NCI-H1694 (cell line): ENCODE measurements around the gene APPL2.
"Not testable (repeated sequence)": the region's sequence is repeated elsewhere in the genome, so short reads cannot be mapped to it uniquely, and the experiment has no call there.

ENCODE experiments used
- DNase-seq: peaks from one replicate; lab custom pipeline; 2025; lab: John Stamatoyannopoulos, UW

APPL2 gene

DNA sequence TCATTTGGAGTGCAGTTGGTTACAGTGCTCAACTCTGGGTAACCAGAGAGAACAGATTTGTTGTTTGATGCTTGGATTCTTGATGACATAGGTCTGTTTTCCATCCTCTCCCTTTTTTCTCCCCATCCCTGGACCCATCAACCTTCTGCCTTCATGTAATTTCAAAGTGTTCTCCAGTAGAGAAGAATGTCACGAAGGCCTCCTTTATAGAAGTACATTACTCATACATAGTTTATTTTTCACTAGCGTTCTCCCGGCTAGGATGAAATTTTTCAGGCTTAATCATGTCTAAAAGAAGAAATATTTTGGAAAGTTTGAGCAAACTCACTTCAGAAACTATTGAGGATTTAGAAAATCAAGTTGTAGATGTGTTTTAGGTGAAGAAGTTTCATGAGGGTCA lies 20.9 kb upstream of the APPL2 start:
- no peak for DNase-seq

DNA sequence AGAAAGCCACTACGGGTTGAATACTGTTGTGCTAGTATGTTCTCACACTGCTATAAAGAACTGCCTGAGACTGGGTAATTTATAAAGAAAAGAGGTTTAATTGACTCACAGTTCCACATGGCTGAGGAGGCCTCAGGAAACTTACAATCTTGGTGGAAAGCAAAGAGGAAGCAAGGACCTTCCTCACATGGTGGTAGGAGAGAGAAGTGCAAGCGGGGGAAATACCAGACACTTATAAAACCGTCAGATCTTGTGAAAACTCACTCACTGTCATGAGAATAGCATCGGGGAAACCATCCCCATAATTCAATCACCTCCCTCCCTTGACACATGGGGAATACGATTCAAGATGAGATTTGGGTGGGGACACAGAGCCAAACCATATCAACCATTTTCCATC lies 20.5 kb upstream of the APPL2 start:
- DNase-seq, result not testable (repeated sequence)

DNA sequence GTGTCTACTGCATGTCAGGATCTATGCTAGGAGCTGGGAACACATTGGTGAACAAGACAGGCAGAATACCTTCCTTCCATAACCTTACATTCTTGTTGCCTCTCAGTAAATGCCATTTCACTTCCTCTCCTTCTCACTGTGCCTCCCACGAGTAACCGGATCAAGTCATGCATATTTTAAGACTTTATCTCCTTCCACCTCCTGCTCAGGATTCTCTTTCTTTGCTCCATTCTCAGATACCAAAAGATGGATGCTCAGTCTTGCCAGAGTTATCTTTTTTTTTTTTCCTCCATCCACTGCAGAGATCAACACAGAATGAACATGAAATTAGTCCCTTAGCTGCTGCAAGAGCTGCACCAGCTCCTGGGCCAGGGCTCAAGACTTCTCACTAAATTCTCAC lies 20.0 kb upstream of the APPL2 start:
- DNase-seq, result no peak

DNA sequence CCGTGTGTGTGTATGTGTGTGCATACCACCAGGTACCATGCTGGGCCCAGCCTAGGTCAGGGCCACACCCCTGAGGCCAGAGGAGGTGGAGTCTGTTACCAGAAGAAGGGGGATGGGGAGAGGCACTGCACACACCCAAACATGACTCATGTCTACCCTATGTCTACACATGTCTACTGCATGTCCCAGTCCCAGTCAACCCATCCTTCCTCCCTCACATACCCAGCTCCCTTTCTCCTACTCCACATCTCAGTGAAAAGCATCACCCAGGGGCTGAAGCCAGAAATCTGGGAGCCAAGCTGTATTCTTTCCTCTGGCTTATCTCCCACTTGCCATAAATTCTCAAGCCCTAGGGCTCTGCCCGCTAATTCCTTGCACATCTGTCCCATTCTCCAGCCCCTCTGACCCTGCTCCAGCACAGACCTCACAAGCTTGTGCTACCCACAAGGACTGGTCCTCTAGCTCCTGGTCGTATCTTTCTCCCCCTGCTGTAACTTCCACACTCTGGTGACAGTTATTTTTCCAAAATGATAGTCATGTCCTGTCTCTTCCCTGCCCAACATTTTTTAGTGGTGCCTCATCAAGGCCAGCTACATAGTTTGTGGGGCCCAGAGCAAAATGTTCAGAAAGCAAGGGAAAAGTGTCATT lies 18.0 kb upstream of the APPL2 start:
- DNase-seq, result no peak

- DNase-seq, result no peak
These were observed 16.9 kb upstream of the APPL2 start for GRCh38 chr12:105252901-105253300.

- DNase-seq, result not testable (repeated sequence)
These were observed 9.9 kb upstream of the APPL2 start for GRCh38 chr12:105245776-105246427.

GRCh38 chr12:105245291-105245690 lies 9.3 kb upstream of the APPL2 start:
- DNase-seq, result no peak

DNA sequence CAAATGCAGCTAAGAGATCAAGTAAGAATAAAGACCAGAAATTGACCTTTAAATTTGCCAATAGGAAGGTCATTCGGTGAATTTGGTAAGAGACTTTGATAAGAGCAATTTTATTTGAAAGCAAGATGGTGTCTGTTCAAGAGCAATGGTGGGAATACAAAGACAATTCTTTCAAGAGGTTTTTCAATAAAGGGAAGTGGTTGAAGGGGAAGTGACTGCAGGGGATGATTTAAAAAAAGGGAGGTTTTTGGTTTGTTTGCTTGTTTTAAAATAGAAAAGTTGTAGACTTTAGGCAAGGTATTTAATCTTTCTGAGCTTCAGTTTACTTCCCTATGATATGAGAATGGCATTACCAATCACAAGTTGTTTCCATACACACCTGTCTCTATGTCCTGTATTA lies 4.3 kb upstream of the APPL2 start:
- DNase-seq, result no peak

GRCh38 chr12:105239304-105239703 lies 3.3 kb upstream of the APPL2 start:
- DNase-seq, result no peak

DNA sequence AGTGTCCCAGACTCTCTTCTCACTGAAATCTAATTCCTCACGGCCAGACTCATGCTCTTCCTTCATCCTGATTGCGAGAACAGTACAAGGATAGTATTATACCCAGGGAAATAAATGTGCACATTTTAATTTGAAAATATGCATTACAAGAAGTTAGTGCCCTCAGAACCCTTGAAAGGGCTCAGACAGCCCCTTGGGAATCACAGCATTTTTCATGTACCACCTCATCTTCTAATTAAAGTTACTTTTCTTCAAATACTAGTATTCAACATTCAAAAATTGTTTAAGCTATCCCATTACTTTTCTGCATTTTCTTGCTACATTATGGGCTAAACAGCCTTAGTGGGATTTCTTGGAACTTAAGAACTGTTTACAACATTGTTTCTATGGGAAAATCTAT lies 1.7 kb upstream of the APPL2 start:
- DNase-seq, result no peak

DNA sequence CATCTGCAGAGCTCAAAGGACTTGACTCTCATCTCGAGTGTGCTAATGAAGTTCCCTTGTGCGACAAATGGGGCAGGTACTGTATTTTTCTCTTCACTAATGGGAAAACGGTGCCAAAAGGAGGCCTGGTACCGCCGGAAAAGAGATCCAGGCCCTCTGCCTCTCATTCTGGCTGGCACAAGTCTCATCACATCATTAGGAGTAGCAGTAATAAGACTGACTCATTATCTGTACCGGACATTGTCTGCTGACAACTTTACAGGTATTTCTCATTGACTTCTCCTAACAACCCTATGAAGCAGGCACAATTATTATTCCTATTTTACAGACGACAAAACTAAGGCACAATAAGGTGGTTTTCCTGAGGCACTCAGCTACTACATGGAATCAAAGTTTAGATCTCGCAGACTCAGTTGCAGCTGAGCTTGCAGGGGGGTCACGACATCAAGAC lies 668 bp downstream of the APPL2 start:
- DNase-seq, result no peak

GRCh38 chr12:105234197-105234596 lies 1.8 kb downstream of the APPL2 start:
- no peak for DNase-seq

DNA sequence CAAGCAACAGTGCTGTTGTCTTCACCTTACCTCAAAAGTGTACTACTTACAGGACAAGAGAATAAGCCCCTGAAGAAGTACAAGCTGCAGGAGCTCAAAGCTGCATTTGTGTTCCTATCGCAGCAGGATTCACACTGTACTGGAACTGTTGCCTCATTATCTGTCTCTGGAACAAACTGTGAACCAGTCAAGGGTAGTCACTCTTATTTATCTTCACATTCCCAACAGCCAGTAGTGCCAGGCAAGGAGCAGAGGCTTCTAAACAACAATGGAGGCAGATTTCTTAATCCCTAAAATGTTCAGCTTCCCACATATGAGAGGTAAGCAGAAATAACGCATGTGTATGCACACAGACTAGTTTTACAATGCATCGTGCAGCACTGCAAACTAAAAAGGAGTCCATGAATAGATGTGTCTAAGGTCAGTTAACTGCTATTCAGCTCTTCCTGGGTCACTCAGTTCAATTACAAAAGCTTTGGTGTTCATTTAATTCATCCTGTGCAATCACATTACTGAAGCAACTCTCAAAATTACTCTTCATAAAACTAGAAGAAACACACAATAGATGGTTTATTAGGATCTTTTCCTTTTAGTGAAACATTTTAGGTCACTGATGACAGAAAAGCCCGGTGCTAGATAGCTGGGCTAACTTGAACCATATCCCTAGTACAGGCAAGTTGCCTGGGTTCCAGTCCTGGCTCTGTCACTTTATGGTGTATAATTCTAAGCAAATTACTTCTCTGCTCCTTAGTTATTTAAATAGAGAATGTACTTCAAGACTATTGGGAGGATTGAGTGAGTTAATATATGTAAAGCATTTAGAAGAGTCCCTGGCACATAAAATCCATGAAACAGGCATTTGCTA lies 2.7 kb downstream of the APPL2 start:
- DNase-seq, result no peak

GRCh38 chr12:105231396-105231795 lies 4.6 kb downstream of the APPL2 start:
- DNase-seq, result no peak

DNA sequence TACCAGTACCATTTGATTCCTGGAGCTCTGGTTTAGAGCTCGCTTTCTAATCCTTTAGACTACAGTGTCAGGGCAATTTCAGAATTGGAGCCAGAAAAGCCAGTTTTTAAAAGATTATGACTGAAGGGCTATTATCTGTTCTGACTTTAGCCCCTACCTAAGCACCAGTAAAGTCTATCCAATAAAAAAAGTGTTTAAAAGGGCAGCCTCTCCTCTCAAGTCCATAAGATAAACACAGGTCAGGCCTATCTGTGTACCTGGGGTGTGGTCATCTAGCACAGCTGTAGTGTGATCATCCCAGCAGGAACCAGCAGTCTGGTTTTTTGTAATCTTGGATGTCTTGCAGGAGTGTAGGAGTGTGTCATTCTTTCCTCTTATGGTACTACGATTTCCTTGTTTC lies 6.6 kb downstream of the APPL2 start:
- no peak for DNase-seq

DNA sequence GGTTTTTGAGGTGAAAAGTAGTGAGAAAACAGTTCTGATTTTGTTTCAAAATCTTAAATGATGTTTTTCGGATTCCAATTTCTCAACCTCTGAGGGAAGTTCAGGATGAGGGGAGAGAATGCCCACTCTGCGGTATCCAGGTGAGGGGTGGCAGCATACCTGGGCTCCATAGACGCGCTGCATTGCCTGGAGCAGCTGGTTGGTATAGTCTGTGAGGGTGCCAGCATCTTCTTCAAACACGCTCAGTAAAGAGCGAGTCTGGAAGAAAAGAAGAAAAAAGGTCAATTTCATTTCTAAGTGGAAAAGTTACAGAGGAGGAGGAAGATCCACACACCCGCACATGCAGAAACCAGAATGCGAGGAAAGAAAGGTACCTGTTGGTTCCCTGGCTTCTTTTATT lies 7.0 kb downstream of the APPL2 start:
- DNase-seq, result no peak

DNA sequence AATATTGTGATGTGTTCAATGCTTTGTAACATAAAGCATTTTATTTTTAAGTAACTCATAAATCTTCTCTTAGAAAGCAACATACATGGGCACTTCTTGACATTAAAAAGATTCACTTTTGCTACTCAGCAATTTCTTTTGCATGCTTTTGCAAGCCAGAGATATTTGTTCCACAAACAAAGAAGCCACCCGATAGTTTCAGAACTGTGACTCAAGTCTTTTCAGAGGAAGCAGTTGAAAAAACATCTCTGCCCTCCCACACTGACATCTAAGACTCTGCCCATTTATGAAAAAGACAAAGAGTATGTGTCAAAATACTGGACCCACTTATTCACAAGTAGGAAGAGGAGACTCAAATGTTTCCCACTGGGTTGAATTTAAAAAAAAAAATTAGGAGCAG lies 7.5 kb downstream of the APPL2 start:
- DNase-seq, result no peak

DNA sequence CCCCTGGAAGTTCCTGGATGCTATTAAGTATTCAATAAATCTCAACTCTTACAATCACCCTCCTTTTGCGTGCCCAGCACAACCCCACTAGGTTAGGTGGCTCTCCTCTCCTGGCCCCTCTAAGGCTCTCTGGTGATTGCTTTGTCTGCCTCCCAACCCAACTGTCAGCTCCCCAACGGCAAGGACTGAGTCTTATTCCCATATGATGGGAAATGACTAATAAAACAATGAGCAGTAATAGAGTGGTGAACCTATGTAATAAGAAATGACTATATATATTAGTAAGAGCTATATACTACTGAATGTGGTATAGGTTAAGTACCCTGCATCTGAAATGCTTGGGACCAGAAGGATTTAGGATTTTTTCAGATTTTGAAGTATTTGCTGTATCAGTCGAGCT lies 8.1 kb downstream of the APPL2 start:
- no peak for DNase-seq

DNA sequence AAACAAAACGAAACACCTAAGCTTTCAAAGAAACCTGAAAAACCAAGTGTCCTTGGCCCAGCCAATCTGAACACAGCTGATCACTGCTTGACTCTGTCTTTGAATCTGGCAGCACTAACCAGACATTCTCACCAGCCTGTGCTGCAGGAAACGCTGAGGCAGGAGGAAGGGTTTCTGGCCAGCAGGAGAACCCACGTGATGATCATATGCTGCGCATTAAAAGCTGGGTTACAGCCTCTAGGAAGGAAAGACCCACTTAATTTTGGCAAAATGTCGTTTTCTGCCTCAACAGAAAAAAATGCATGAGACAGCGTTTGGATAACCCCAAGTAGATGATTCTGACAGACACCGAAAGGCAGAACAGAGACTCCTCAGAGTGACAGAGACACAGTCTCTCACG lies 9.8 kb downstream of the APPL2 start:
- DNase-seq, result no peak

GRCh38 chr12:105225505-105226015 lies 10.4 kb downstream of the APPL2 start:
- no peak for DNase-seq

- DNase-seq, result no peak
These were observed 11.6 kb downstream of the APPL2 start for GRCh38 chr12:105224399-105224798.

DNA sequence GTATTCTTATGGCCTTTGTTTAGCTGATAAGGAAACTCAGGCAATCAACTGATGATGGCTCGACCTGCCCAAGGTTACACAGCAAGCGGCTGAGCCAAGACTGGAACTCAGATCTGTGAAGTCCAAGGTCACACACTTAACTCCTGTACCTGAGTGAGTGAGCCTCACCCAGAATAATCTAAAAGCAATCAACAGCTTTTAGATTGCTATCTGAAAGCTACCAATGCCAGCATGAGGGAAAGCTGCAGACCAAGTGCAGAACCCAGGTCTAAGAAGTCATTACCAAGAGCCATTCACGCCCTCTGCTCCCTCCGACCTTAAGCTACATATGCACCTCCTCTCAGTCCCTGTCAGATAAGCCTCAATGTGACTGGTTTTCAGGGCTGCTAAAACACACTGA lies 12.1 kb downstream of the APPL2 start:
- no peak for DNase-seq

GRCh38 chr12:105223352-105223845 lies 12.6 kb downstream of the APPL2 start:
- no peak for DNase-seq
